Glutamatergic neuron (in vitro differentiated cells): ENCODE results near the gene CXXC4. TPM values are rescaled to one million over a fixed set of nuclear protein-coding genes. Genes with fewer than 3 reads are reported as not detected.

Experiments
- DNase-seq: peaks from one replicate; pipeline ENCODE4 v3.0.0; 2022
- H3K27ac Mint-ChIP-seq: one replicate; pipeline ENCODE4 v1.8.0; 2020; ENCODE audit warnings: mild to moderate bottlenecking, mixed read lengths, inconsistent platforms; ENCODE audit not compliant: unreplicated experiment
- H3K27me3 Mint-ChIP-seq: one replicate; pipeline ENCODE4 v1.8.0; 2020; ENCODE audit warnings: mild to moderate bottlenecking, moderate library complexity, mixed read lengths, inconsistent platforms; ENCODE audit not compliant: unreplicated experiment
- H3K36me3 Mint-ChIP-seq: one replicate; pipeline ENCODE4 v1.8.0; 2020; ENCODE audit warnings: mild to moderate bottlenecking, mixed read lengths, inconsistent platforms; ENCODE audit not compliant: unreplicated experiment
- H3K4me1 Mint-ChIP-seq: one replicate; pipeline ENCODE4 v1.8.0; 2020; ENCODE audit warnings: mild to moderate bottlenecking, low read depth, mixed read lengths, inconsistent platforms; ENCODE audit not compliant: unreplicated experiment
- H3K4me3 Mint-ChIP-seq: one replicate; pipeline ENCODE4 v1.8.0; 2020; ENCODE audit warnings: mild to moderate bottlenecking, mixed read lengths, inconsistent platforms; ENCODE audit not compliant: unreplicated experiment
- H3K9me3 Mint-ChIP-seq: one replicate; pipeline ENCODE4 v1.8.0; 2020; ENCODE audit warnings: mild to moderate bottlenecking, moderate library complexity, mixed read lengths, inconsistent platforms; ENCODE audit not compliant: unreplicated experiment
- total RNA-seq: library from RNA; stranded (reverse); fragmentation: NEBNext Ultra II Directional; extraction: Animal tissue kit (Norgen Biotek cat#: 25700); gene quantifications from one replicate; pipeline ENCODE4 v1.2.1, GENCODE V29; 2021; ENCODE audit not compliant: unreplicated experiment
- TF ChIP-seq, protein P1 (sequence below): fragments of 200-600 bp; sonication (generic); IDR thresholded peaks from one replicate; pipeline ENCODE4 v1.5.0; 2021; ENCODE audit not compliant: partially characterized antibody, unreplicated experiment

Gene CXXC4
- total RNA-seq, 1 donor from 2014 or later, result 21.8 TPM

DNA sequence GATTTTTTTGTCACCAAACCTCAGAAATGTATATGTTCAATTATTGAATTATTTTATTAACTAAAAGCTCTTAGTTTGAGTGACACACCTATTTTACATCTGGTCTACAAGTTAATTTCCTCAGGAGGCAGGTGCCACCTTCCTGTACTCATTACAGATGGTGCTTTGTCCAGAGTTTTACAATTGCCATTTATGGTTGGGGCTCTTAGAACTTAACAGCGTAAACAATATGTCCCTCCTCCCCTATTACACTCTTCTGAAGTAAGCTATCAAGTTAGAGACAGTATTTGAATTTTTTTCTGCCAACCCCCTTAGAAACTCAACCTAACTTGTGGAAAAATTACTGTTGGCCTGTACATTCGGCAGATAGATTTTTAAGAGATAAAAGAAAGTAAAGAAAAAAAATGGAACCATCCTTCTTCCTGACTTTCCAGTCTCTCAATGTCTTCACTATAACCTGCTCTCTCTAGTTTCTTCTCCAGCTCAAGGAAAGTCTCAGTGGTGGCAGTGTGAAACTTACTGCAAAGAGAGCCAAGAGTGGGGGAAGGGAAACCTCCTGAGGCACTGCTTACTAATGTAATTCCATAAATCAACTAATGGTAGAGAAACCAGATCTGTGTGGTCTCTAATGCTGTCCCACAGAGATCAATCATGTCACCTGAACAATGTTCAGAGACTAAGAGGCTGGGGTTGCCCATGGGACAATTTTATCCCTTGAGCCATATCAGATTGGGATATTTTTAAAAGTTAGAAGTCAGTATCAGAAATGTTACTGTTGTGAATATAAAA, 7.8 kb downstream of the CXXC4 start:
- no peaks in the 10 kb centered on the region for H3K36me3 Mint-ChIP-seq
- no peak overlapping the region for H3K27ac Mint-ChIP-seq
- peak overlapping the region; percentile 55 for H3K4me3 Mint-ChIP-seq

GRCh38 chr4:104475652-104476051, 19.0 kb downstream of the CXXC4 start:
- Mint-ChIP-seq H3K27ac (no peak overlapping the region), H3K9me3 (no peaks in the 10 kb centered on the region), H3K4me3 (no peak overlapping the region), H3K4me1 (peaks cover 6% of the 10 kb centered on the region), H3K27me3 (no peaks in the 10 kb centered on the region), H3K36me3 (no peaks in the 10 kb centered on the region)
- no peak for DNase-seq
- TF ChIP-seq, protein P1, sequence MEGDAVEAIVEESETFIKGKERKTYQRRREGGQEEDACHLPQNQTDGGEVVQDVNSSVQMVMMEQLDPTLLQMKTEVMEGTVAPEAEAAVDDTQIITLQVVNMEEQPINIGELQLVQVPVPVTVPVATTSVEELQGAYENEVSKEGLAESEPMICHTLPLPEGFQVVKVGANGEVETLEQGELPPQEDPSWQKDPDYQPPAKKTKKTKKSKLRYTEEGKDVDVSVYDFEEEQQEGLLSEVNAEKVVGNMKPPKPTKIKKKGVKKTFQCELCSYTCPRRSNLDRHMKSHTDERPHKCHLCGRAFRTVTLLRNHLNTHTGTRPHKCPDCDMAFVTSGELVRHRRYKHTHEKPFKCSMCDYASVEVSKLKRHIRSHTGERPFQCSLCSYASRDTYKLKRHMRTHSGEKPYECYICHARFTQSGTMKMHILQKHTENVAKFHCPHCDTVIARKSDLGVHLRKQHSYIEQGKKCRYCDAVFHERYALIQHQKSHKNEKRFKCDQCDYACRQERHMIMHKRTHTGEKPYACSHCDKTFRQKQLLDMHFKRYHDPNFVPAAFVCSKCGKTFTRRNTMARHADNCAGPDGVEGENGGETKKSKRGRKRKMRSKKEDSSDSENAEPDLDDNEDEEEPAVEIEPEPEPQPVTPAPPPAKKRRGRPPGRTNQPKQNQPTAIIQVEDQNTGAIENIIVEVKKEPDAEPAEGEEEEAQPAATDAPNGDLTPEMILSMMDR, result no peak

More for the DNA sequence above, 7.8 kb downstream of the CXXC4 start:
- Mint-ChIP-seq H3K9me3 (peaks cover 5% of the 10 kb centered on the region), H3K4me1 (peaks cover 36% of the 10 kb centered on the region), H3K27me3 (peaks cover 3% of the 10 kb centered on the region)
- peak; percentile 21 for DNase-seq
- TF ChIP-seq, protein P1, result no peak

DNA sequence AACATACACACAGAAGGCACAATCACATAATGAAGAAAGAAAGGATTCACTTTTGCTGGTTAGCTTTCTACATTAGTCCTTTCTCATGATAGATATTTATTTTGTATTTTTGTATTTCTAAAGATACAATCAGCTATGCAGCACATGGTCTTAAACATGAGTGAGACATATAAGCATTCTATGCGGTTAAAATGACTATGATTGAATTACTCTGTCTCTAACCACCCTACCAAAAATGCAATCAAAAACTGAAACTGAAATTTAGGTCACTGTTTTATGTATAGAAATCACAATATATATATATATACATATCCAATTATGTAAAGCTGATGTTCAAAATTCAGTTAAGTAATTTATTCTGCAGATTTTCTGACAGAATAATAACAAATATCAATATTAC, 21.9 kb downstream of the CXXC4 start:
- Mint-ChIP-seq H3K4me1 (peaks cover 3% of the 10 kb centered on the region), H3K4me3 (no peak overlapping the region), H3K9me3 (no peaks in the 10 kb centered on the region), H3K36me3 (no peaks in the 10 kb centered on the region), H3K27ac (no peak overlapping the region), H3K27me3 (no peaks in the 10 kb centered on the region)
- TF ChIP-seq, protein P1, result no peak
- no peak for DNase-seq

DNA sequence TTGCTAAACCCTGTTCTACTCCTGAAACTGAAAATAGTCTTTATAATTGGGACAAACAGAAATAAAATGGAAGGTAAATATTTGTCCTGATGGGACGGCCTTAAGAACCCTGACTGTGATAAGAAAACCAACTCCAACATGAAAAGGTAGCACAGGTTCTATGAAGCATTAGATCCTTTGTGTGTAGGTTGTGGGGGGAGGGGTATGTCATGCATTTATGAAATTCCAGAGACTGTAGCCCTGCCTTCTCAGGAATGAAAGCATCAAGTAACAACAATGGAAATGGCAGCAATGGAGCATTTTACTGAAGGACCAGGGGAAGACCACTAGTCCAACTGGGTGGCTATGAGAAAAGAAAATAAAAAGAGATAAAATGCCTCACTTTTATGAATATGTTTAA, 23.9 kb downstream of the CXXC4 start:
- no peak for DNase-seq
- no peak overlapping the region for H3K4me3 Mint-ChIP-seq
- H3K27me3 Mint-ChIP-seq, result no peaks in the 10 kb centered on the region
- no peaks in the 10 kb centered on the region for H3K36me3 Mint-ChIP-seq
- TF ChIP-seq, protein P1, result no peak
- H3K9me3 Mint-ChIP-seq, result no peaks in the 10 kb centered on the region
- H3K27ac Mint-ChIP-seq, result no peak overlapping the region
- peaks cover 2% of the 10 kb centered on the region for H3K4me1 Mint-ChIP-seq

DNA sequence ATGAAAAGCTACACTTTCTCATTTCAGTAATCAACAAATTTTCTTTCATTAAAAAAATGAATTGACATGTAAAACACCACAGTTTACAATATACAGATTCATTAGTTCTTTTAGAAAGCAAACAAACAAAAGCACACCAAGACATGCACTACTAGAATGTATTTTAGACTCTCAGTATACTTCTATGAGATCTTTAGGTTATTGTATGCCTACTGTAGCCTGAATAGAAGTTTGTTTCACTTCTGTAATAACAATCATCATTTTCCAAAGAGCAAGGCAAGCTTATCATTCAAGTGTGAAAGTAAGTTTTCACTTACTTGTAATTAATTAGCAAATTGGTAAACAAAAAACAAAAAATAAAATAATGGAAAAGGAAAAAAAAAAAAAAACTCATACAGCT, 24.9 kb downstream of the CXXC4 start:
- H3K27ac Mint-ChIP-seq, result no peak overlapping the region
- no peaks in the 10 kb centered on the region for H3K27me3 Mint-ChIP-seq
- no peak for DNase-seq
- no peaks in the 10 kb centered on the region for H3K9me3 Mint-ChIP-seq
- no peaks in the 10 kb centered on the region for H3K4me1 Mint-ChIP-seq
- no peaks in the 10 kb centered on the region for H3K36me3 Mint-ChIP-seq
- no peak overlapping the region for H3K4me3 Mint-ChIP-seq
- TF ChIP-seq, protein P1, result no peak
